HCT116 (cell line): ENCODE measurements around the gene STRA8. TPM values are rescaled to one million over a fixed set of nuclear protein-coding genes. Genes with fewer than 3 reads are reported as not detected.

Experiments
- ATAC-seq: fragments of 200-7000 bp; cut with Tn5 transposase; 2 replicates; pipeline ENCODE4 v1.9.1; 2020; ENCODE audit warnings: mild to moderate bottlenecking, moderate library complexity
- BruUV-seq: library from RNA; stranded (reverse); fragments of 400-500 nt; replicated peaks from 2 replicates; lab custom pipeline; 2021; lab: Mats Ljungman, UMichigan
- CTCF ChIA-PET: fragments of 300-600 bp; sonication (Branson Sonifier 250); formaldehyde crosslinking; loops from one replicate; lab custom pipeline; 2021; ENCODE audit warnings: antibody characterized with exemption; lab: Charles Lee
- POLR2A ChIA-PET: fragments of 300-600, 350-600 bp; sonication (Branson Sonifier 250); formaldehyde crosslinking; loops from one replicate; lab custom pipeline; 2021; ENCODE audit warnings: antibody characterized with exemption; lab: Charles Lee
- RAD21 ChIA-PET, 2 experiments: fragments of 300-600 bp; sonication (Branson Sonifier 250); formaldehyde crosslinking; loops; one replicate each; lab custom pipeline; 2023; ENCODE audit warnings: low total read pairs in 2 of 2; ENCODE audit not compliant: uncharacterized antibody in 2 of 2, unreplicated experiment in 2 of 2, low non-redundant PET in 1 of 2; lab: Charles Lee
- DNase-seq: peaks from one replicate; pipeline ENCODE4 v3.0.0-alpha.2; 2010; ENCODE audit warnings: low read depth, low spot score
- H2AFZ ChIP-seq: fragments of 200-600 bp; shearing (Covaris generic), sonication (generic); 2 replicates; pipeline ENCODE4 v1.6.1; 2017; ENCODE audit warnings: low read depth, mixed run types, mixed read lengths, antibody characterized with exemption, low read length; ENCODE audit not compliant: poor library complexity, severe bottlenecking
- H3K27ac ChIP-seq: 2 replicates; pipeline ENCODE4 v1.5.1; 2012; ENCODE audit warnings: low read depth, low read length
- H3K27me3 ChIP-seq: fragments of 200-600 bp; sonication (generic); 2 replicates; pipeline ENCODE4 v1.6.1; 2016; ENCODE audit warnings: mixed run types, low read length, mixed read lengths; ENCODE audit not compliant: insufficient read depth
- H3K36me3 ChIP-seq, 2 experiments: fragments of 200-500 bp in 1 of 2; fragments of 200-600 bp in 1 of 2; sonication (Bioruptor generic) in 1 of 2; sonication (generic) in 1 of 2; 2 replicates each; pipeline versions ENCODE4 v1.5.1 to v1.6.1; 2014 to 2016; ENCODE audit warnings: low read length in 2 of 2, inconsistent platforms in 1 of 2, mixed read lengths in 1 of 2, mixed run types in 1 of 2; ENCODE audit not compliant: insufficient read depth in 2 of 2, control insufficient read depth in 1 of 2
- H3K4me1 ChIP-seq, 2 experiments: fragments of 200-600 bp in 1 of 2; sonication (generic) in 1 of 2; 2 replicates each; pipeline versions ENCODE4 v1.5.1 to v1.6.1; 2012 to 2017; ENCODE audit warnings: low read length in 2 of 2, inconsistent platforms in 1 of 2, mild to moderate bottlenecking in 1 of 2, mixed read lengths in 1 of 2, mixed run types in 1 of 2, moderate library complexity in 1 of 2; ENCODE audit not compliant: insufficient read depth in 2 of 2, control insufficient read depth in 1 of 2
- H3K4me2 ChIP-seq: fragments of 200-600 bp; sonication (generic); 2 replicates; pipeline ENCODE4 v1.6.1; 2017; ENCODE audit warnings: mixed run types, low read length, mixed read lengths
- H3K4me3 ChIP-seq, 2 experiments: fragments of 200-600 bp in 1 of 2; sonication (generic) in 1 of 2; replicated peaks in 1 of 2; 2 replicates each; pipeline ENCODE4 v1.5.1; 2011 to 2016; ENCODE audit warnings: low read length in 2 of 2, control low read depth in 1 of 2, low read depth in 1 of 2, mild to moderate bottlenecking in 1 of 2, mixed read lengths in 1 of 2, mixed run types in 1 of 2
- H3K79me2 ChIP-seq: fragments of 200-600 bp; sonication (generic); 2 replicates; pipeline ENCODE4 v1.6.1; 2017; ENCODE audit warnings: mild to moderate bottlenecking, mixed run types, low read length, moderate library complexity, mixed read lengths; ENCODE audit not compliant: insufficient read depth
- H3K9ac ChIP-seq: fragments of 200-600 bp; sonication (generic); 2 replicates; pipeline ENCODE4 v1.6.1; 2016; ENCODE audit warnings: low read length, mixed read lengths
- H3K9me2 ChIP-seq: fragments of 200-600 bp; sonication (generic), shearing (Covaris generic); 2 replicates; pipeline ENCODE4 v1.6.1; 2017; ENCODE audit warnings: mixed run types, mild to moderate bottlenecking, moderate library complexity; ENCODE audit not compliant: insufficient read depth
- H3K9me3 ChIP-seq, 2 experiments: fragments of 200-500 bp in 1 of 2; fragments of 200-600 bp in 1 of 2; sonication (Bioruptor generic) in 1 of 2; sonication (generic) in 1 of 2; 2 replicates each; pipeline ENCODE4 v1.6.1; 2014 to 2017; ENCODE audit warnings: low read length in 2 of 2, mixed read lengths in 2 of 2, inconsistent platforms in 1 of 2, low read depth in 1 of 2, mild to moderate bottlenecking in 1 of 2, mixed run types in 1 of 2, moderate library complexity in 1 of 2; ENCODE audit not compliant: control insufficient read depth in 1 of 2, insufficient read depth in 1 of 2
- H4K20me1 ChIP-seq: fragments of 200-600 bp; sonication (generic), shearing (Covaris generic); 2 replicates; pipeline ENCODE4 v1.6.1; 2017; ENCODE audit warnings: mixed run types, mild to moderate bottlenecking, moderate library complexity; ENCODE audit not compliant: insufficient read depth
- ATF3 ChIP-seq: IDR thresholded peaks from 2 replicates; pipeline ENCODE4 v1.6.1; 2012
- CEBPB ChIP-seq: IDR thresholded peaks from 2 replicates; pipeline ENCODE4 v1.6.1; 2012; ENCODE audit warnings: low read depth
- EGR1 ChIP-seq: IDR thresholded peaks from 2 replicates; pipeline ENCODE4 v1.6.1; 2012; ENCODE audit warnings: low read depth
- FOSL1 ChIP-seq: IDR thresholded peaks from 2 replicates; pipeline ENCODE4 v1.6.1; 2012; ENCODE audit warnings: low read depth
- MAX ChIP-seq: IDR thresholded peaks from 2 replicates; pipeline ENCODE4 v1.6.1; 2012
- POLR2A ChIP-seq: IDR thresholded peaks from 2 replicates; pipeline ENCODE4 v1.7.0; 2011; ENCODE audit warnings: borderline replicate concordance; ENCODE audit not compliant: insufficient read depth, insufficient read length; ENCODE audit errors: extremely low read depth
- POLR2AphosphoS5 ChIP-seq: IDR thresholded peaks from 2 replicates; pipeline ENCODE4 v1.6.1; 2011; ENCODE audit warnings: mild to moderate bottlenecking, low read depth, low read length, moderate library complexity
- REST ChIP-seq: IDR thresholded peaks from 2 replicates; pipeline ENCODE4 v1.6.1; 2012; ENCODE audit warnings: low read depth
- TCF7L2 ChIP-seq: IDR thresholded peaks from 2 replicates; pipeline ENCODE4 v1.7.0; 2011; ENCODE audit warnings: borderline replicate concordance, inconsistent platforms; ENCODE audit not compliant: insufficient read depth, insufficient read length; ENCODE audit errors: extremely low read depth
- ZBTB33 ChIP-seq: IDR thresholded peaks from 2 replicates; pipeline ENCODE4 v1.6.1; 2011; ENCODE audit warnings: mild to moderate bottlenecking, low read length, moderate library complexity; ENCODE audit not compliant: insufficient replicate concordance; ENCODE audit errors: extremely low read depth
- ZFX ChIP-seq: fragments of 450-650 bp; IDR thresholded peaks from 2 replicates; pipeline ENCODE4 v1.6.1; 2017
- ZNF274 ChIP-seq: fragments of 200-500 bp; sonication (Bioruptor generic); IDR thresholded peaks from 2 replicates; pipeline ENCODE4 v1.6.1; 2014; ENCODE audit warnings: mild to moderate bottlenecking, low read depth, low read length, inconsistent platforms
- intact Hi-C: fragments of 100-400 bp; cut with micrococcal nuclease; formaldehyde crosslinking; loops from 2 replicates; pipeline ENCODE4 v1.10.0; 2022
- total RNA-seq: library from RNA; stranded (reverse); gene quantifications from one replicate; pipeline ENCODE4 v1.2.1, GENCODE V29; 2021; ENCODE audit not compliant: unreplicated experiment

Gene STRA8
- total RNA-seq, 1 experiment from 2014 or later: not detected

GRCh38 chr7:135281363-135281949, 47.8 kb downstream of the STRA8 start (continued):
- TF ChIP-seq REST: no peak
- peak; percentile 30; the same call in 1 of the 2 replicates for TF ChIP-seq MAX

GRCh38 chr7:135282561-135283254, 49.1 kb downstream of the STRA8 start:
- no peaks in the 10 kb centered on the region for H4K20me1 ChIP-seq
- CTCF ChIA-PET: interaction anchor here (0.8 to 4.6 kb wide), 4 partner anchors 8 to 363 kb away, joined by 4 to 77 read pairs (median 12); no protein-coding TSS in a partner anchor
- H3K4me2 ChIP-seq: no peak overlapping the region
- H3K4me3 ChIP-seq: no peak overlapping the region
- no peak overlapping the region for H3K27ac ChIP-seq
- no peaks in the 10 kb centered on the region for H3K36me3 ChIP-seq
- POLR2A ChIA-PET: no interaction called here
- intact Hi-C loops: loop anchor here (1.0 to 10.0 kb wide), 2 partner anchors 53 to 522 kb away; no protein-coding TSS in a partner anchor
- no peaks in the 10 kb centered on the region for H3K9me2 ChIP-seq
- no peak for ATAC-seq
- H3K79me2 ChIP-seq: no peaks in the 10 kb centered on the region
- H2AFZ ChIP-seq: no peak overlapping the region
- RAD21 ChIA-PET: no interaction called here
- no peak overlapping the region for H3K9ac ChIP-seq
- DNase-seq: no peak
- H3K27me3 ChIP-seq: peaks cover 5% of the 10 kb centered on the region
- H3K9me3 ChIP-seq: no peaks in the 10 kb centered on the region
- BruUV-seq: no TSS peak
- H3K4me1 ChIP-seq: no peaks in the 10 kb centered on the region; a peak in 1 of 4 replicates
- TF ChIP-seq ZBTB33 (no peak), MAX (no peak), ATF3 (no peak), TCF7L2 (no peak), REST (no peak), CEBPB (no peak), ZFX (no peak), ZNF274 (no peak), FOSL1 (no peak), POLR2AphosphoS5 (no peak), EGR1 (no peak), POLR2A (no peak)
